Ishikawa (cell line): ENCODE results near the gene CAMK1D.

Experiments
- CEBPB ChIP-seq: IDR thresholded peaks from 2 replicates; pipeline ENCODE4 v1.6.1; 2012
- CREB1 ChIP-seq: IDR thresholded peaks from 2 replicates; pipeline ENCODE4 v1.6.1; 2012; ENCODE audit warnings: low read depth
- EGR1 ChIP-seq: IDR thresholded peaks from 2 replicates; pipeline ENCODE4 v1.6.1; 2012
- EP300 ChIP-seq: IDR thresholded peaks from 2 replicates; pipeline ENCODE4 v1.6.1; 2012; ENCODE audit warnings: borderline replicate concordance
- FOXM1 ChIP-seq: IDR thresholded peaks from 2 replicates; pipeline ENCODE4 v1.6.1; 2012; ENCODE audit warnings: low read depth, borderline replicate concordance
- NFIC ChIP-seq: IDR thresholded peaks from 2 replicates; pipeline ENCODE4 v1.6.1; 2012
- RAD21 ChIP-seq: IDR thresholded peaks from 2 replicates; pipeline ENCODE4 v1.6.1; 2012; ENCODE audit warnings: low read depth
- TAF1 ChIP-seq: IDR thresholded peaks from 2 replicates; pipeline ENCODE4 v1.6.1; 2012; ENCODE audit warnings: low read depth, mild to moderate bottlenecking
- TCF12 ChIP-seq: IDR thresholded peaks from 2 replicates; pipeline ENCODE4 v1.6.1; 2012; ENCODE audit warnings: low read depth
- TEAD4 ChIP-seq: IDR thresholded peaks from 2 replicates; pipeline ENCODE4 v1.6.1; 2012
- USF1 ChIP-seq: IDR thresholded peaks from 2 replicates; pipeline ENCODE4 v1.6.1; 2012
- YY1 ChIP-seq: IDR thresholded peaks from 2 replicates; pipeline ENCODE4 v1.6.1; 2012; ENCODE audit warnings: low read depth
- ZBTB7A ChIP-seq: IDR thresholded peaks from 2 replicates; pipeline ENCODE4 v1.6.1; 2012; ENCODE audit warnings: low read depth
- TF ChIP-seq, protein P1 (sequence below): IDR thresholded peaks from 2 replicates; pipeline ENCODE4 v1.6.1; 2012
- TF ChIP-seq, protein P2 (sequence below): IDR thresholded peaks from 2 replicates; pipeline ENCODE4 v1.6.1; 2012; ENCODE audit warnings: low read depth, mild to moderate bottlenecking

The CAMK1D gene

GRCh38 chr10:12848439-12849173, 499.3 kb downstream of the CAMK1D start:
- TF ChIP-seq NFIC (no peak), TAF1 (no peak), CEBPB (no peak), TCF12 (no peak), CREB1 (no peak), RAD21 (no peak), ZBTB7A (no peak), FOXM1 (no peak), USF1 (no peak), YY1 (no peak), TEAD4 (no peak), EGR1 (no peak), EP300 (no peak)
- TF ChIP-seq, protein P1, sequence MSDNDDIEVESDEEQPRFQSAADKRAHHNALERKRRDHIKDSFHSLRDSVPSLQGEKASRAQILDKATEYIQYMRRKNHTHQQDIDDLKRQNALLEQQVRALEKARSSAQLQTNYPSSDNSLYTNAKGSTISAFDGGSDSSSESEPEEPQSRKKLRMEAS, result no peak
- TF ChIP-seq, protein P2, sequence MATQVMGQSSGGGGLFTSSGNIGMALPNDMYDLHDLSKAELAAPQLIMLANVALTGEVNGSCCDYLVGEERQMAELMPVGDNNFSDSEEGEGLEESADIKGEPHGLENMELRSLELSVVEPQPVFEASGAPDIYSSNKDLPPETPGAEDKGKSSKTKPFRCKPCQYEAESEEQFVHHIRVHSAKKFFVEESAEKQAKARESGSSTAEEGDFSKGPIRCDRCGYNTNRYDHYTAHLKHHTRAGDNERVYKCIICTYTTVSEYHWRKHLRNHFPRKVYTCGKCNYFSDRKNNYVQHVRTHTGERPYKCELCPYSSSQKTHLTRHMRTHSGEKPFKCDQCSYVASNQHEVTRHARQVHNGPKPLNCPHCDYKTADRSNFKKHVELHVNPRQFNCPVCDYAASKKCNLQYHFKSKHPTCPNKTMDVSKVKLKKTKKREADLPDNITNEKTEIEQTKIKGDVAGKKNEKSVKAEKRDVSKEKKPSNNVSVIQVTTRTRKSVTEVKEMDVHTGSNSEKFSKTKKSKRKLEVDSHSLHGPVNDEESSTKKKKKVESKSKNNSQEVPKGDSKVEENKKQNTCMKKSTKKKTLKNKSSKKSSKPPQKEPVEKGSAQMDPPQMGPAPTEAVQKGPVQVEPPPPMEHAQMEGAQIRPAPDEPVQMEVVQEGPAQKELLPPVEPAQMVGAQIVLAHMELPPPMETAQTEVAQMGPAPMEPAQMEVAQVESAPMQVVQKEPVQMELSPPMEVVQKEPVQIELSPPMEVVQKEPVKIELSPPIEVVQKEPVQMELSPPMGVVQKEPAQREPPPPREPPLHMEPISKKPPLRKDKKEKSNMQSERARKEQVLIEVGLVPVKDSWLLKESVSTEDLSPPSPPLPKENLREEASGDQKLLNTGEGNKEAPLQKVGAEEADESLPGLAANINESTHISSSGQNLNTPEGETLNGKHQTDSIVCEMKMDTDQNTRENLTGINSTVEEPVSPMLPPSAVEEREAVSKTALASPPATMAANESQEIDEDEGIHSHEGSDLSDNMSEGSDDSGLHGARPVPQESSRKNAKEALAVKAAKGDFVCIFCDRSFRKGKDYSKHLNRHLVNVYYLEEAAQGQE, result no peak

DNA sequence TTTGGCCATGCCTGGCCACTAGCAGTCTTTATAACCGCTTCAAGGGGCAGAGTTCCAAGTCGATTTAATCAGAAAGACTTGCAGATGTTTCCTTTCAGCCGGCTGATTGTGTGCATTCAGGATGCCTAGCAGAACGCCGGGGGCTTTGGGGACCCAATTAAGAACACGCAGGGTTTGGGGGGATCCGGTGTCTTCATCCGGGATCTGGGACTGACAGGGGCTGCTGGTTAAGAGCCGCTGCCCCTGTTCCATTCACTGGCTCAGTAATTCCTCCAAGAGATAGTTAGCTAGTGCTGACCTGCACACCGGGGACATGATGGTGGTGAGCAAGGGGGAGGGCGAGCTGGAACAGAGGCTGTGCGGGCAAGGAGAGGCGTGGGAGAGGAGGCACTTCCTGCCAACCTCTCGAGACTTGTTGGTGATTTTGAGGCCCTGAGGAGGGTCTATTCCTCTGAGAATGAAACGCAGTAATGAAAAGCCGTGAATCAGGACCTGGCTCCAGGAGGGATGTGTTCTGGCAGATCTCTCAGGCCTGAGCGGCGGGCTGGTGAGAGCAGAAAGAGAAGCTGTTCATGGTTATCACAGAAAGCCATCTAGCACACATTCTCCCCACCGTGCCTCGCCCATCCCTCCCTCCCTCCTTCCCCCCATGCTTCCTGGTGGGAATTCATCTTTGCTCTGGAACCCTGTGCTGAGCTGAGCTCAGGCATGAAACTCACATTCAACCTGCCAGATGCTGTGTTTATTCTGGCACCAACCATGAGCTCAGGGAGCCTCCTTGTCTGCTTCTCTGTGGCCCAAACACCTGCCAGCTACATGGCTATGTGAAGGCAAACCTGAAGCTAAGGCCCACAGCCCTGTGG, 500.2 kb downstream of the CAMK1D start:
- TF ChIP-seq ZBTB7A (no peak), TAF1 (no peak), RAD21 (no peak), NFIC (no peak), YY1 (no peak), TEAD4 (no peak), EGR1 (no peak), CEBPB (no peak), EP300 (no peak), USF1 (no peak), CREB1 (no peak), FOXM1 (no peak), TCF12 (no peak)
- TF ChIP-seq, protein P2, result no peak
- TF ChIP-seq, protein P1, result no peak

GRCh38 chr10:12852687-12853086, 503.3 kb downstream of the CAMK1D start:
- no peak for TF ChIP-seq EP300

DNA sequence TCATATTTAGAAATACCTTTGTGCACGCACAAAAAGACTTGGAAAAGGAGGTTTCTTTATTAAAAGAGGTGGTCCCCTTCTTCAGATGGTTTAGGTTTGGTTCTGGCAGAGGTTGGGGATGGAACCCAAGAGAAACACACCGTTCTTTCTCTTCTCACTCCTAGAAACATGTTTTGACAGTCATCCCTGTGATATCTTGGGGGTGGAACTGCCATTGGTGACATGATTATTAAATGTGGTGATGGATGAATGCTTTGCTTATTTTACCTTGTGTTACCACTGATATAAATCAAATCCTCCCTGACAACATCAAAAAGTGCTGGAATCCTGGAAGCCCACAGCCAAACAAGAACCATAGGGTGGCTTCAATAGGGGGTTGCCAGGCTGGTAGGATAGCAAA, 505.6 kb downstream of the CAMK1D start:
- no peak for TF ChIP-seq EGR1
- no peak for TF ChIP-seq CREB1
- no peak for TF ChIP-seq CEBPB
- TF ChIP-seq, protein P2, result no peak
- TF ChIP-seq TAF1, result no peak
- TF ChIP-seq YY1, result no peak
- no peak for TF ChIP-seq FOXM1
- TF ChIP-seq EP300, result no peak
